Measurements from ENCODE around the gene FFAR1. TPM values are rescaled to one million over a fixed set of nuclear protein-coding genes. Genes with fewer than 3 reads are reported as not detected.
A peak's percentile ranks its signal among the peaks of the same experiment; 100 is the strongest.

FFAR1 gene
- total and polyA plus RNA-seq, 2 experiments from 2014 or later, result not detected

DNA sequence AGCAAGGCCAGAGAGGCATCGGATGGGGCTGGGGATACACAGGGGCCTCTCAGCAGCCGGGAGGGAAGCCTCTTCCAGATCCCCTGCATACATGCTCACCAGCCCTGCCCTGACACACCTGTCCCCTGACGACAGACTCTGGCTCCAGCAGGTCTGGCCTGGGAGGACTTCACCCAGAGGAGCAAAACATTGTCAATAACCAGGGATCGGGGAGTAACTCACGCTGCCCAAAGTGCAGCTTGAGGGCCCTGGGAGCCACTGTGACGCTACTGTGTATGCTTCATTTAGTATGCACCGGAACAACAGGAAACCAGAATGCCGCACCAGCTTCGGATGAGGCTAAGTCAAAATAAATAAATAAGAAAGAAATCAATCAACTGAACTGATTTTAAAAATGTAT, 31.1 kb upstream of the FFAR1 start:
- no peak for DNase-seq
- H3K9me3 ChIP-seq (ENCODE audit: low read depth), result no peaks in the 10 kb centered on the region
- 83 to 95% methylated on average over 9 of the region's 9 CpGs for WGBS, 2 experiments (ENCODE audit: low coverage in 1 of 2, low lambda C conversion rate in 2 of 2, missing lambda C conversion rate in 2 of 2)
- no peak overlapping the region for H3K4me2 ChIP-seq (ENCODE audit: unreplicated experiment)
- H3K27ac ChIP-seq, result no peak overlapping the region
- H2AFZ ChIP-seq, result no peak overlapping the region
- in situ Hi-C loops (cut with MboI), result no loop called here
- H4K20me1 ChIP-seq (ENCODE audit: insufficient read depth), result no peaks in the 10 kb centered on the region
- no peaks in the 10 kb centered on the region for H3K36me3 ChIP-seq (ENCODE audit: low read depth)
- H3K9me2 ChIP-seq (ENCODE audit: insufficient read depth), result no peaks in the 10 kb centered on the region
- no peaks in the 10 kb centered on the region for H3K79me2 ChIP-seq (ENCODE audit: insufficient read depth)
- H3F3A ChIP-seq (ENCODE audit: insufficient read depth), result peaks cover 4% of the 10 kb centered on the region; the same call in 1 of the 2 replicates
- no peak for TF ChIP-seq EZH2 (IDR thresholded peaks at IDR 0.05; ENCODE audit: insufficient read depth, poor library complexity, severe bottlenecking)
- no peak for TF ChIP-seq EZH2phosphoT487 (IDR thresholded peaks at IDR 0.05; ENCODE audit: insufficient read depth, low read depth)
- H3K4me3 ChIP-seq, result no peak overlapping the region
- peaks cover 10% of the 10 kb centered on the region for H3K4me1 ChIP-seq (ENCODE audit: insufficient read depth)
- H3K27me3 ChIP-seq (replicated peaks; ENCODE audit: insufficient read depth), result no peaks in the 10 kb centered on the region
- H3K9ac ChIP-seq, result no peak overlapping the region

DNA sequence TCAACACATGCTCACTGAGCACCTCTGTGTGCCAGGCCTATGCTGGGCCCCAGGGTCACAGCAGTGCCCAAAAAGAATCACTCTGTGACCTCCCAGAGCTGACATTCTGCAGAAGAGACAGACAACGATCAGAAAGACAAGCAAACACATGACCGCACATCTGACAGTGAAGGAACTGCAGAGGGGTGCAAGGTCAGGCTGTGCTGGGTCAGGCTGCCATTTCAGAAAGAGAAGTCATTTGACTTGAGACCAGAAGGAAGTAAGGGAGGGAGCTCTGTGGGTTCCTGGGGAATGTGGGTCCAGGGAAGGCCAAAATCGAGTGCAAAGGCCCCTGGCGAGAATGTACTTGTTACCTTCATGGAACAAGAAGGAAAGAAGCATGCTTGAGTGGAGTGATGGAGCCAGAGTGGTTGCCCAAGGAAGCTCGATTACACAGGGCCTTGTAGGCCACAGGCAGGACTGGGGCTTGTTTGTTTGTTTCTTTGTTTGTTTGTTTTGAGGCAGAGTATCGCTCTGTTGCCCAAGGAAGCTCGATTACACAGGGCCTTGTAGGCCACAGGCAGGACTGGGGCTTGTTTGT, 30.1 kb upstream of the FFAR1 start:
- WGBS, 2 experiments (ENCODE audit: low coverage in 1 of 2, low lambda C conversion rate in 2 of 2, missing lambda C conversion rate in 2 of 2), result 83 to 86% methylated on average over 7 of the region's 7 CpGs
- Histone ChIP-seq H4K20me1 (ENCODE audit: insufficient read depth) (no peaks in the 10 kb centered on the region), H3K9me2 (ENCODE audit: insufficient read depth) (no peaks in the 10 kb centered on the region), H3K4me3 (no peak overlapping the region), H3K27me3 (replicated peaks; ENCODE audit: insufficient read depth) (no peaks in the 10 kb centered on the region), H3K4me1 (ENCODE audit: insufficient read depth) (peaks cover 10% of the 10 kb centered on the region), H3K9ac (no peak overlapping the region), H3K79me2 (ENCODE audit: insufficient read depth) (no peaks in the 10 kb centered on the region), H3K9me3 (ENCODE audit: low read depth) (no peaks in the 10 kb centered on the region), H3K27ac (no peak overlapping the region), H3F3A (ENCODE audit: insufficient read depth) (peaks cover 4% of the 10 kb centered on the region; the same call in 1 of the 2 replicates), H3K4me2 (ENCODE audit: unreplicated experiment) (no peak overlapping the region), H2AFZ (no peak overlapping the region), H3K36me3 (ENCODE audit: low read depth) (no peaks in the 10 kb centered on the region)
- in situ Hi-C loops (cut with MboI), result no loop called here
- no peak for DNase-seq
- no peak for TF ChIP-seq EZH2 (IDR thresholded peaks at IDR 0.05; ENCODE audit: insufficient read depth, poor library complexity, severe bottlenecking)
- TF ChIP-seq EZH2phosphoT487 (IDR thresholded peaks at IDR 0.05; ENCODE audit: insufficient read depth, low read depth), result no peak

DNA sequence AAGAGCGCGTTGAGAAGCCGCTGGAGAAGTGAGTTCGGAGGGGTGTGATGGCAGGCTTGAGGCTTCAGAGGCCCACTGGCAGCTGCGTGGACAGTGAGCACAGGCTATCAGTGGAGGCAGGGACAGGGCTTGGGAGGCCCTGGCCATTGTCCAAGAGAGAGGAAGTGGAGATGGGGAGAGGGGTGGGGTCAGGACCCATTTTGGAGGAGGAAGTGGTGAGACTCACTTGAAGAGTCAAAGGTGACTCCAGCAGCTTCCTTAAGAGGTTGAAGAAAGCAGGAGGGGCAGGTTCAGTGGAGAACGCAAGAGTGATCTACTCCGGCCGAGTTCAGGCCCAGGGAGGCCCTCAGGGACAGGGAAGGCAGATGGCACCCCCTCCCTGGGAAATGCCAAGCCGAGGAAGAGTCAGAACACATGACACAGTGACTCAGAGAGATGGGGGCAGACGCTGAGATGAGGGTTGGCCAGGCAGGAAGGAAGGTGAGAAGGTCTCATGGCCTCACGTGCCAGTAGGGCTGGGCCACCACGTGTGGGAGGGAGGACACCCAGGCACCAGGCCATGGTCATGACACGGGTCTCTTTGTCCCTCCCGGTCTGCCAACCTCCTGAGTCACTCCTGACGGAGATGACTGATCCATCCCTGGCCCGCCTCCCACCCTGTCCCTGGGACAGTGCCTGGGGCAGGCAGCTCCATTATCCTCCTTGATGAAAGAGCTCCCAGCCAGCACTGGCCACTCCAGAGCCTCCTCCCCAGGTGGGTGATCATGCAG, 28.8 kb upstream of the FFAR1 start:
- peaks cover 10% of the 10 kb centered on the region for H3K4me1 ChIP-seq (ENCODE audit: insufficient read depth)
- DNase-seq, result peak; percentile 97
- peaks cover 4% of the 10 kb centered on the region; the same call in 1 of the 2 replicates for H3F3A ChIP-seq (ENCODE audit: insufficient read depth)
- no peaks in the 10 kb centered on the region for H4K20me1 ChIP-seq (ENCODE audit: insufficient read depth)
- H3K36me3 ChIP-seq (ENCODE audit: low read depth), result no peaks in the 10 kb centered on the region
- H3K27ac ChIP-seq, result peak overlapping the region; percentile 76
- H3K27me3 ChIP-seq (replicated peaks; ENCODE audit: insufficient read depth), result no peaks in the 10 kb centered on the region
- H3K4me2 ChIP-seq (ENCODE audit: unreplicated experiment), result peak overlapping the region; percentile 12
- H3K9me2 ChIP-seq (ENCODE audit: insufficient read depth), result no peaks in the 10 kb centered on the region
- H3K9me3 ChIP-seq (ENCODE audit: low read depth), result no peaks in the 10 kb centered on the region
- WGBS, 2 experiments (ENCODE audit: low coverage in 1 of 2, low lambda C conversion rate in 2 of 2, missing lambda C conversion rate in 2 of 2), result 33 to 36% methylated on average over 16 of the region's 16 CpGs
- H3K79me2 ChIP-seq (ENCODE audit: insufficient read depth), result no peaks in the 10 kb centered on the region
- H3K4me3 ChIP-seq, result no peak overlapping the region
- H2AFZ ChIP-seq, result peak overlapping the region; percentile 35; the same call in 1 of the 2 replicates
- peak overlapping the region; percentile 70 for H3K9ac ChIP-seq
- TF ChIP-seq EZH2 (IDR thresholded peaks at IDR 0.05; ENCODE audit: insufficient read depth, poor library complexity, severe bottlenecking) (no peak), EZH2phosphoT487 (IDR thresholded peaks at IDR 0.05; ENCODE audit: insufficient read depth, low read depth) (no peak)
- in situ Hi-C loops (cut with MboI), result no loop called here

DNA sequence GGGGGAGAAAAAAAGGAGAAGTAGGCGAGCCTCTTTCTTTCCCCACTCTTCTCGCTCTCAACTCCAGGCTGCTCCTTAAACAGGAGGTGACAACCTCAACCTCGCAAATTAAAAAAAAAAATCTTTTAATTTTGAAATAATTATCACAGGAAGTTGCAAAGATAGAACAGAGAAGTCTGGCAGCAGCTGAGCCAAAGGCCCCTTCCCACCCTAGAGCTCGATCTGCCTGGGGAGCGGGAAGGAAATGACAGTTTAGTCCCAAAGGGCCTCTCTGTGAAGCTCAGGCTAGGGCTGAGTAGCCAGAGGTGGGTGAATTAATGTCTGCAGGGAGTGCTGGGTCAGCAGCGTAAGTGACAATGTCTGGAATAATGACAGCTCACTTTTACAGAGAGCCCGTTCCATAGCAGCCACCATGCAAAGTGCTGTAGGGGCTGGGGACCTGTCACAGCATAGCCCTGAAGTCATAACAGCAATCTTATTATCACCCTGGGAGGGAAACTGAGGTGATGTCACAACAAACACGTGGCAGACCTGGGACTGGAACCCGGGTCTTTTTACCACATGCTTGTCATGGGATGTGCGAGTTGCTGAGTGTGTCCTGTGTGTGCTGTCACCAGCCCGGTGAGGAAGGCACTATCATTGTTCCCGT, 27.5 kb upstream of the FFAR1 start:
- Histone ChIP-seq H3K9me2 (ENCODE audit: insufficient read depth) (no peaks in the 10 kb centered on the region), H3K4me2 (ENCODE audit: unreplicated experiment) (no peak overlapping the region), H2AFZ (no peak overlapping the region), H3K4me3 (no peak overlapping the region), H3K4me1 (ENCODE audit: insufficient read depth) (peaks cover 10% of the 10 kb centered on the region), H4K20me1 (ENCODE audit: insufficient read depth) (no peaks in the 10 kb centered on the region), H3K79me2 (ENCODE audit: insufficient read depth) (no peaks in the 10 kb centered on the region), H3F3A (ENCODE audit: insufficient read depth) (peaks cover 4% of the 10 kb centered on the region; the same call in 1 of the 2 replicates), H3K9me3 (ENCODE audit: low read depth) (no peaks in the 10 kb centered on the region), H3K27ac (no peak overlapping the region), H3K27me3 (replicated peaks; ENCODE audit: insufficient read depth) (no peaks in the 10 kb centered on the region), H3K9ac (no peak overlapping the region), H3K36me3 (ENCODE audit: low read depth) (no peaks in the 10 kb centered on the region)
- DNase-seq, result no peak
- no peak for TF ChIP-seq EZH2phosphoT487 (IDR thresholded peaks at IDR 0.05; ENCODE audit: insufficient read depth, low read depth)
- no peak for TF ChIP-seq EZH2 (IDR thresholded peaks at IDR 0.05; ENCODE audit: insufficient read depth, poor library complexity, severe bottlenecking)
- 83% methylated on average over 12 of the region's 12 CpGs for WGBS, 2 experiments (ENCODE audit: low coverage in 1 of 2, low lambda C conversion rate in 2 of 2, missing lambda C conversion rate in 2 of 2)
- in situ Hi-C loops (cut with MboI), result no loop called here

Measured in GM23248 (cell line).